Hypothalamus (tissue), 51 donors: ENCODE measurements around the gene ZNF19.
A peak's percentile ranks its signal among the peaks of the same experiment; 100 is the strongest.

Experiments
- DNase-seq, 51 donors: peaks; one replicate each; lab custom pipeline; 2025; lab: John Stamatoyannopoulos, UW

Gene ZNF19

GRCh38 chr16:71491054-71491453, 1.9 kb upstream of the ZNF19 start:
- DNase-seq, result no peak

- DNase-seq, result no peak
These were observed 1.2 kb upstream of the ZNF19 start for GRCh38 chr16:71490361-71490760.

DNA sequence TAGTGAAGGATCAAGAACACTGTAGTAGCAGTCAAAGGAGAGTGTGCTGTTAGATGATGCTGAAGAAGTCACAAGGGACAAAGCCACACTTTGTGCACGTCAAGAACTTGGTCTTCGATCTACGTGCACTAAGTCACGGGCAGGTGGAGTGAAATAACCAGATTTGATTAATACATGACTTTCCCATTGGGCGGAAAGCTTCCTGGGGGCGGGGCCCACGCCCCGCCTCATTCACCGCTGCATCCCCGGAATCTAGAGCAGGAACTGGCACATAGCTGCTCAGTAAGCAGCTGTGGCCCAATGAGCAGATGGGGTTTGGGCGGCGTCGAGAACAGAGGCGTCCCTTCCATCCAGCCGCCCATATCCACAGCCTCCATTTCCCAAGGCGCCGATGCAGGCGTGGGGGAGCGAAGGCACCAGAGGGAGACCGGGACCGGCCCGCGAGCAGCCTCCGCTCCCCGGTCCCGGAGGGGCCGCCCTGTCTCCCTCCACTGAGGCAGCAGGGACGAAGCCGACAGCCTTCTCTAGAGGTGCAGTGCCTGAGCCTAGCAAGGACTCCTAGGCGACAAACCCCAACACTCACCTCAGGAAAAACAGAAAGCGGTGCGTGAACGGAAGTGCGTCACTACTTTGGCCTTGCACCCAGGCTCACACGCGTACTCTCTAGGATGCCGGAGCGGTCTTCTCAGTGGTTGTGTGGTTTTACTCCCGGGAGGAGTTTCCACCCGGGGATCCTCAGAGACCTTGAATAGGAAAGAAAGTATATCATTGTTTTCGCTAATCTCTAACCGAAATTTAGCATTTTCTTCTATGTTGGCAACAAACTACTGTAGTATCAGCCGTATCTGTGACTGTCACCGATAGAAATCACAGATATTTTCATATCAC, 4.9 kb downstream of the ZNF19 start:
- peak; percentile 35 to 94 (median 81) for DNase-seq

DNA sequence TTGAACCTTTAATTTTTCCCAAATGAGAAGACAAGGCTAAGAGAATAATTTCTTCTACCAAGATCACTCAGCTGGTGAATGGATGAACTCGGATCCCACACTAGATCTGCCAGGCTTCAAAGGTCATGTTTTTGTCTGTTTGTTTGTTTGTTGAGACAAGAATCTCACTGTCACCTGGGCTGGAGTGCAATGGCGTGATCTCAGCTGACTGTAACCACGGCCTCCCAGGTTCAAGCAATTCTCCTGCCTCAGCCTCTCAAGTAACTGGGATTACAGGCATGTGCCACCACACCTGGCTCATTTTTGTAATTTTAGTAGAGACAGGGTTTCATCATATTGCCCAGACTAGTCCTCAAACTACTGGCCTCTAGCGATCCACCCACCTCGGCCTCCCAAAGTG, 6.6 kb downstream of the ZNF19 start:
- DNase-seq, result no peak

DNA sequence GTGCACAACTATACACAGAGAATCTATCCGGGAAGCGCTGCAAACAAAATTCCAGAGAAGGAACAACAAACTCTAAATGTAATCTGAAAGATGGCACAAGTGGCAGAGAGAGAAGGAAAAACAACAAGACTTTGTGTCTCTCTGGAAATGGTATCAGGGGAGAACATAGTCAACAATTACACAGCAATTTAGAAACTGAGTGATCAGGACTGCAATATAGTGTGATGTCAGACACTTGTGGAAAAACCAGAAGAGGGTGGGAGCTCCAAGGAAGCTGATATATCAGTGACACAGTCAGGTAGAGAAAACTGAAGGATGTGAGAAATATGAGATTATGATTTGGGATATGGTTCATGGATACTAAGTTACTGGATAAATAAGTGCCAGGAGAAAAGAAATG, 8.2 kb downstream of the ZNF19 start:
- no peak for DNase-seq

DNA sequence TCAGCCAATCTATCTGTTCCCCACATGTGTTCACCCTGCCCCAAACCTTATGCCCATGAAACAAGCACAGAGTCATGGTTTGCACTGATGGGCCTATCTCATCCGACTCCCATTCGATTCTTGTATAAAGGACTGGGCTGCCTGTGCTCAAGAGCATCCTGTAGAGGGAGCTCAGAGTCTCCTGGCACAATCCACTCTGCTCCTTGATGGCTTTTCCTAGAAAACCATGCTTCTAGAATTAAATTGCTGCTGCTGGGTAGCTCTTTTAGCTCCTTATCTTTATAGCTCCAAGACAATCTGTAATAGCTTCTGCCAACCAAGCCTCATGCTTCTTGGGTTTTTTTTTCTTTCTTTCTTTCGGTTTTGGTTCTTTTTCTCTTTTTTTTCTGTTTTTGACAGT, 9.7 kb downstream of the ZNF19 start:
- peak in 5 of 51 donors; percentile 1 to 13 (median 2) for DNase-seq

- no peak for DNase-seq
These were observed 12.5 kb downstream of the ZNF19 start for GRCh38 chr16:71476457-71477124.

GRCh38 chr16:71474864-71475263, 14.3 kb downstream of the ZNF19 start:
- peak in 1 of 51 donors; percentile 14 for DNase-seq

DNA sequence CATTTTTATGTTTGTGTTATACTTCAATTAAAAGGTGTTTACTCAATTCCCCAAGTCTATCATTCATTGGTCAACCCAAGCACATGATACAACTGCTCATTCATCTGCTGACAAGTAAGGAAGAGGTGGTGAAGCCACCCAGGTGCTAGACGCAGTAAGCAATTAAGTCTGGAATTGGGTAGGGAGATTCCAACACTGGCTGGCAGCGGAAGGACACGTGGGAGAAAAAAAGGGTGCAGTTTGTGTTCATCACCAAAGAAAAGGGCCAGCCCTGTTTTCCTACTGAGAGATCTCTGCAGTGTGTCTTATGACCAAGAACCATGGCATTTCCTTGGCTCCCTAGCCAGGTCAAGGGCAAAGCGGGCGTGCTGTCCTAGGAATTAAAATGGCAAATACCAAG, 15.2 kb downstream of the ZNF19 start:
- DNase-seq, result no peak

GRCh38 chr16:71472931-71473330, 16.2 kb downstream of the ZNF19 start:
- no peak for DNase-seq

GRCh38 chr16:71472051-71472450, 17.1 kb downstream of the ZNF19 start:
- DNase-seq, result no peak

DNA sequence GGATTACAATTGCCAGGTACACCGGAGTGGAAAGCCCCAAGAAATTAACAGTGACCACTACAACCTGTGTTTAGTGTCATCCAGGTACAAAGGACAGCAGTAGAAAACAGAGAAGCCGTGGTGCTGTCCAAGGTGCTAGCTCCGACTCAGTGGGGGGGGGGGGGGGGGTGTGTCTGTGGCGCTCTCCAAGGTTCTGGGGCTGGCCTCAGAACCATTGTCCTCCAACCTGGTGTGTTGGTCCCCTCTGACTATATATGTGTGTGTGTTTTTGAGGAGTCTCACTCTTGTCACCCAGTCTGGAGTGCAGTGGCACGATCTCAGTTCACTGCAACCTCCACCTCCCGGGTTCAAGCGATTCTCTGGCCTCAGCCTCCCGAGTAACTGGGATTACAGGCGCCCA, 21.3 kb downstream of the ZNF19 start:
- peak in 1 of 51 donors; percentile 16 for DNase-seq

- DNase-seq, result no peak
These were observed 24.9 kb downstream of the ZNF19 start for GRCh38 chr16:71464231-71464630.

GRCh38 chr16:71461686-71462648, 27.2 kb downstream of the ZNF19 start, which contains the start of gene ZNF23:
Gene ZNF23, minus strand, starts transcription at chr16:71462247. Its CDS starts 5,451 bp downstream, at chr16:71456796.
- DNase-seq, result peak; percentile 41 to 91 (median 80)

- DNase-seq, result no peak
These were observed 28.2 kb downstream of the ZNF19 start for GRCh38 chr16:71460941-71461340.

DNA sequence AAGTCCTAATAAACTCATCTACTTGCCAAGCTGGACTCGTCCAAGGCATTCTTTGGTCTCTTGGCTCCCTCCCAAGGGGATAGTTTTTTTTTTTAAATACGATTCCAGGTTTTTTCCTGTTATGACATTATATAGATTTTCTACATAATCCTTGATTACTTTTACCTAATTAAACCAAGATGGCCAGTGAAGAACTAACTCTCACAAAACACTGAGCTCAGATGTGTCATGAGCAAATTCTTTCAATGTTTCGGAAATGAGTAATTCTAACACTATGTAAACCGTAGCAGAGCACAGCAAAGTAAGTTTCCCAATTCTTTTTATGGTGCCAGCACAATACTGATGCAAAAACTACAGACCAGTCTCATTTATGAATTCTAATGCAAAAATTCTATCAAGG, 28.9 kb downstream of the ZNF19 start:
- DNase-seq, result no peak

DNA sequence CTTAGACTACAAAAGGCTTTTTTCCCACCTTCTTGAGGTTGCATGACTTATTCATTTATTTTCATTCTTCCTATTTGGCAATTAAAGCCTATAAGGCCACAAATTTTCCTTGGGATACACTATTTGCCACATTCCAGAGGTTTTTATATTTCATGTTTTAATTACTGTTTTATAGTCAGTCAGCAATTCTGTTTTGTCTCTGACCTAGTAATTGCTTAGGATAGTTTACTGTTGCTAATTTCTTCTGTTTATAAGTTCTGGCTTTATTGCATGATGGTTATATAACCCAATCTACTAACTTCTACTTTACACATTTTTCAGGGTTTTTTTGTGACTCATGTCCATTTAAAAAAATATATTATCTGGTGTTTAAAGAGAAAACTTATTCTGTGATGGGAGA, 29.6 kb downstream of the ZNF19 start:
- no peak for DNase-seq

GRCh38 chr16:71456801-71457200, 32.3 kb downstream of the ZNF19 start:
- DNase-seq, result no peak

DNA sequence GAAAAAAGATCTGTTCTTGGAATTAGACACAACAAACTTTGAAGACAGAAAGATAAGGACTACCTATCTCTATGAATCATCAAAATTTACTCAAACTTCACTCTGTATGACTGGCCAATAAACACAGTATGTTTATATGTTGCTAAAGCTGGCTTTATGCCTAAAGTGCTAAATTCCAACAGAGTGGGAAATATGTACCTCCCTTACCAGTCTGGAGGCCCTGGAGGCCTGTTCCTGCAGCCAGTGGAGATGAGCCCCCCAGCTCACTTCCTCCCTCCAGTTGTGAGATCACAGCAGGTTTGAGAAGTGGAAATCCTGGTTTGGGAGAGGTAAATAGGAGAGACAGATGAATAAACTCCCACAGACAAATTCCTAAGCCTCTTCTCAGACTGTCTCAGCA, 36.1 kb downstream of the ZNF19 start:
- no peak for DNase-seq

- DNase-seq, result no peak
These were observed 40.1 kb downstream of the ZNF19 start for GRCh38 chr16:71449020-71449419.
